HCT116 (cell line): ENCODE data around the gene PITPNC1. TPM values are rescaled to one million over a fixed set of nuclear protein-coding genes. Genes with fewer than 3 reads are reported as not detected.

Experiments used
- ATAC-seq: fragments of 200-7000 bp; cut with Tn5 transposase; 2 replicates; pipeline ENCODE4 v1.9.1; 2020; ENCODE audit warnings: mild to moderate bottlenecking, moderate library complexity
- BruUV-seq: library from RNA; stranded (reverse); fragments of 400-500 nt; replicated peaks from 2 replicates; lab custom pipeline; 2021; lab: Mats Ljungman, UMichigan
- CTCF ChIA-PET: fragments of 300-600 bp; sonication (Branson Sonifier 250); formaldehyde crosslinking; loops from one replicate; lab custom pipeline; 2021; ENCODE audit warnings: antibody characterized with exemption; lab: Charles Lee
- POLR2A ChIA-PET: fragments of 300-600, 350-600 bp; sonication (Branson Sonifier 250); formaldehyde crosslinking; loops from one replicate; lab custom pipeline; 2021; ENCODE audit warnings: antibody characterized with exemption; lab: Charles Lee
- RAD21 ChIA-PET, 2 experiments: fragments of 300-600 bp; sonication (Branson Sonifier 250); formaldehyde crosslinking; loops; one replicate each; lab custom pipeline; 2023; ENCODE audit warnings: low total read pairs in 2 of 2; ENCODE audit not compliant: uncharacterized antibody in 2 of 2, unreplicated experiment in 2 of 2, low non-redundant PET in 1 of 2; lab: Charles Lee
- DNase-seq: peaks from one replicate; pipeline ENCODE4 v3.0.0-alpha.2; 2010; ENCODE audit warnings: low read depth, low spot score
- H2AFZ ChIP-seq: fragments of 200-600 bp; shearing (Covaris generic), sonication (generic); 2 replicates; pipeline ENCODE4 v1.6.1; 2017; ENCODE audit warnings: low read depth, mixed run types, mixed read lengths, antibody characterized with exemption, low read length; ENCODE audit not compliant: poor library complexity, severe bottlenecking
- H3K27ac ChIP-seq: 2 replicates; pipeline ENCODE4 v1.5.1; 2012; ENCODE audit warnings: low read depth, low read length
- H3K27me3 ChIP-seq: fragments of 200-600 bp; sonication (generic); 2 replicates; pipeline ENCODE4 v1.6.1; 2016; ENCODE audit warnings: mixed run types, low read length, mixed read lengths; ENCODE audit not compliant: insufficient read depth
- H3K36me3 ChIP-seq, 2 experiments: fragments of 200-500 bp in 1 of 2; fragments of 200-600 bp in 1 of 2; sonication (Bioruptor generic) in 1 of 2; sonication (generic) in 1 of 2; 2 replicates each; pipeline versions ENCODE4 v1.5.1 to v1.6.1; 2014 to 2016; ENCODE audit warnings: low read length in 2 of 2, inconsistent platforms in 1 of 2, mixed read lengths in 1 of 2, mixed run types in 1 of 2; ENCODE audit not compliant: insufficient read depth in 2 of 2, control insufficient read depth in 1 of 2
- H3K4me1 ChIP-seq, 2 experiments: fragments of 200-600 bp in 1 of 2; sonication (generic) in 1 of 2; 2 replicates each; pipeline versions ENCODE4 v1.5.1 to v1.6.1; 2012 to 2017; ENCODE audit warnings: low read length in 2 of 2, inconsistent platforms in 1 of 2, mild to moderate bottlenecking in 1 of 2, mixed read lengths in 1 of 2, mixed run types in 1 of 2, moderate library complexity in 1 of 2; ENCODE audit not compliant: insufficient read depth in 2 of 2, control insufficient read depth in 1 of 2
- H3K4me2 ChIP-seq: fragments of 200-600 bp; sonication (generic); 2 replicates; pipeline ENCODE4 v1.6.1; 2017; ENCODE audit warnings: mixed run types, low read length, mixed read lengths
- H3K4me3 ChIP-seq, 2 experiments: fragments of 200-600 bp in 1 of 2; sonication (generic) in 1 of 2; replicated peaks in 1 of 2; 2 replicates each; pipeline ENCODE4 v1.5.1; 2011 to 2016; ENCODE audit warnings: low read length in 2 of 2, control low read depth in 1 of 2, low read depth in 1 of 2, mild to moderate bottlenecking in 1 of 2, mixed read lengths in 1 of 2, mixed run types in 1 of 2
- H3K79me2 ChIP-seq: fragments of 200-600 bp; sonication (generic); 2 replicates; pipeline ENCODE4 v1.6.1; 2017; ENCODE audit warnings: mild to moderate bottlenecking, mixed run types, low read length, moderate library complexity, mixed read lengths; ENCODE audit not compliant: insufficient read depth
- H3K9ac ChIP-seq: fragments of 200-600 bp; sonication (generic); 2 replicates; pipeline ENCODE4 v1.6.1; 2016; ENCODE audit warnings: low read length, mixed read lengths
- H3K9me2 ChIP-seq: fragments of 200-600 bp; sonication (generic), shearing (Covaris generic); 2 replicates; pipeline ENCODE4 v1.6.1; 2017; ENCODE audit warnings: mixed run types, mild to moderate bottlenecking, moderate library complexity; ENCODE audit not compliant: insufficient read depth
- H3K9me3 ChIP-seq, 2 experiments: fragments of 200-500 bp in 1 of 2; fragments of 200-600 bp in 1 of 2; sonication (Bioruptor generic) in 1 of 2; sonication (generic) in 1 of 2; 2 replicates each; pipeline ENCODE4 v1.6.1; 2014 to 2017; ENCODE audit warnings: low read length in 2 of 2, mixed read lengths in 2 of 2, inconsistent platforms in 1 of 2, low read depth in 1 of 2, mild to moderate bottlenecking in 1 of 2, mixed run types in 1 of 2, moderate library complexity in 1 of 2; ENCODE audit not compliant: control insufficient read depth in 1 of 2, insufficient read depth in 1 of 2
- H4K20me1 ChIP-seq: fragments of 200-600 bp; sonication (generic), shearing (Covaris generic); 2 replicates; pipeline ENCODE4 v1.6.1; 2017; ENCODE audit warnings: mixed run types, mild to moderate bottlenecking, moderate library complexity; ENCODE audit not compliant: insufficient read depth
- CBX3 ChIP-seq: IDR thresholded peaks from 2 replicates; pipeline ENCODE4 v1.6.1; 2012; ENCODE audit warnings: low read depth
- CEBPB ChIP-seq: IDR thresholded peaks from 2 replicates; pipeline ENCODE4 v1.6.1; 2012; ENCODE audit warnings: low read depth
- EGR1 ChIP-seq: IDR thresholded peaks from 2 replicates; pipeline ENCODE4 v1.6.1; 2012; ENCODE audit warnings: low read depth
- ELF1 ChIP-seq: IDR thresholded peaks from 2 replicates; pipeline ENCODE4 v1.6.1; 2012; ENCODE audit warnings: low read depth, borderline replicate concordance
- FOSL1 ChIP-seq: IDR thresholded peaks from 2 replicates; pipeline ENCODE4 v1.6.1; 2012; ENCODE audit warnings: low read depth
- JUND ChIP-seq: IDR thresholded peaks from 2 replicates; pipeline ENCODE4 v1.6.1; 2012
- POLR2A ChIP-seq: IDR thresholded peaks from 2 replicates; pipeline ENCODE4 v1.7.0; 2011; ENCODE audit warnings: borderline replicate concordance; ENCODE audit not compliant: insufficient read depth, insufficient read length; ENCODE audit errors: extremely low read depth
- POLR2AphosphoS5 ChIP-seq: IDR thresholded peaks from 2 replicates; pipeline ENCODE4 v1.6.1; 2011; ENCODE audit warnings: mild to moderate bottlenecking, low read depth, low read length, moderate library complexity
- RAD21 ChIP-seq: IDR thresholded peaks from 2 replicates; pipeline ENCODE4 v1.6.1; 2012; ENCODE audit warnings: low read depth, mild to moderate bottlenecking
- REST ChIP-seq: IDR thresholded peaks from 2 replicates; pipeline ENCODE4 v1.6.1; 2012; ENCODE audit warnings: low read depth
- SP1 ChIP-seq: IDR thresholded peaks from 2 replicates; pipeline ENCODE4 v1.6.1; 2012; ENCODE audit warnings: low read depth
- SRF ChIP-seq: IDR thresholded peaks from 2 replicates; pipeline ENCODE4 v1.6.1; 2012; ENCODE audit warnings: low read depth
- ZBTB33 ChIP-seq: IDR thresholded peaks from 2 replicates; pipeline ENCODE4 v1.6.1; 2011; ENCODE audit warnings: mild to moderate bottlenecking, low read length, moderate library complexity; ENCODE audit not compliant: insufficient replicate concordance; ENCODE audit errors: extremely low read depth
- ZFX ChIP-seq: fragments of 450-650 bp; IDR thresholded peaks from 2 replicates; pipeline ENCODE4 v1.6.1; 2017
- intact Hi-C: fragments of 100-400 bp; cut with micrococcal nuclease; formaldehyde crosslinking; loops from 2 replicates; pipeline ENCODE4 v1.10.0; 2022
- total RNA-seq: library from RNA; stranded (reverse); gene quantifications from one replicate; pipeline ENCODE4 v1.2.1, GENCODE V29; 2021; ENCODE audit not compliant: unreplicated experiment

PITPNC1 gene
- total RNA-seq, 1 experiment from 2014 or later = 41.9 TPM

- ChIA-PET CTCF (no interaction called here), RAD21 (no interaction called here), POLR2A (no interaction called here)
- Histone ChIP-seq H4K20me1 (no peaks in the 10 kb centered on the region), H3K4me3 (no peak overlapping the region), H3K9me2 (no peaks in the 10 kb centered on the region), H3K36me3 (no peaks in the 10 kb centered on the region), H3K79me2 (no peaks in the 10 kb centered on the region), H3K27me3 (no peaks in the 10 kb centered on the region), H2AFZ (no peak overlapping the region), H3K9ac (no peak overlapping the region), H3K4me2 (no peak overlapping the region), H3K4me1 (no peaks in the 10 kb centered on the region), H3K27ac (no peak overlapping the region), H3K9me3 (peaks cover 0 to 10% of the 10 kb centered on the region in 2 experiments; a peak in 1 of 4 replicates)
- DNase-seq = no peak
- TF ChIP-seq ZBTB33 (no peak), ZFX (no peak), POLR2A (no peak)
- intact Hi-C loops = no loop called here
- no peak for ATAC-seq
- BruUV-seq = no TSS peak
Observed at GRCh38 chr17:67659028-67659427, 281.9 kb downstream of the PITPNC1 start.

GRCh38 chr17:67662712-67663111 is 285.6 kb downstream of the PITPNC1 start:
- Histone ChIP-seq H3K4me2 (no peak overlapping the region), H3K79me2 (no peaks in the 10 kb centered on the region), H3K27ac (no peak overlapping the region), H2AFZ (no peak overlapping the region), H3K36me3 (no peaks in the 10 kb centered on the region), H4K20me1 (no peaks in the 10 kb centered on the region), H3K4me1 (no peaks in the 10 kb centered on the region), H3K9ac (no peak overlapping the region), H3K4me3 (no peak overlapping the region), H3K9me3 (peaks cover 0 to 9% of the 10 kb centered on the region in 2 experiments; a peak in 1 of 4 replicates), H3K9me2 (no peaks in the 10 kb centered on the region), H3K27me3 (no peaks in the 10 kb centered on the region)
- RAD21 ChIA-PET = no interaction called here
- no peak for DNase-seq
- BruUV-seq = no TSS peak
- CTCF ChIA-PET = no interaction called here
- intact Hi-C loops = no loop called here
- no peak for ATAC-seq
- POLR2A ChIA-PET = no interaction called here
- no peak for TF ChIP-seq EGR1
- TF ChIP-seq ELF1 = no peak
- no peak for TF ChIP-seq SRF
- no peak for TF ChIP-seq RAD21
- no peak for TF ChIP-seq CEBPB
- TF ChIP-seq ZFX = no peak
- TF ChIP-seq ZBTB33 = no peak
- TF ChIP-seq REST = no peak
- TF ChIP-seq JUND = no peak
- no peak for TF ChIP-seq SP1
- no peak for TF ChIP-seq POLR2AphosphoS5
- TF ChIP-seq FOSL1 = no peak
- no peak for TF ChIP-seq CBX3
